ENCODE data around the gene CAMTA1.

The CAMTA1 gene

GRCh38 chr1:7335224-7335879, 550.1 kb downstream of the CAMTA1 start (continued):
- TF ChIP-seq ISL1 (CRISPR knock-in tag; IDR thresholded peaks at IDR 0.05) = no peak

- TF ChIP-seq RARB (CRISPR knock-in tag; IDR thresholded peaks at IDR 0.05) (no peak), ZFP3 (CRISPR knock-in tag; IDR thresholded peaks at IDR 0.05) (no peak), CSDC2 (CRISPR knock-in tag; IDR thresholded peaks at IDR 0.05) (no peak), ZNF565 (CRISPR knock-in tag; conservative IDR thresholded peaks at IDR 0.05; ENCODE audit: low read depth) (no peak), TOX (CRISPR knock-in tag; IDR thresholded peaks at IDR 0.05; ENCODE audit: borderline replicate concordance) (no peak), POU6F1 (CRISPR knock-in tag; IDR thresholded peaks at IDR 0.05; ENCODE audit: borderline replicate concordance, low read depth) (no peak)
- ATAC-seq = no peak
Measured at GRCh38 chr1:7338439-7338838, 553.2 kb downstream of the CAMTA1 start.

GRCh38 chr1:7339014-7339413, 553.8 kb downstream of the CAMTA1 start:
- no peak for ATAC-seq
- TF ChIP-seq ZNF565 (CRISPR knock-in tag; conservative IDR thresholded peaks at IDR 0.05; ENCODE audit: low read depth) = no peak
- TF ChIP-seq ESRRG (CRISPR knock-in tag; IDR thresholded peaks at IDR 0.05) = no peak
- no peak for TF ChIP-seq RARB (CRISPR knock-in tag; IDR thresholded peaks at IDR 0.05)
- TF ChIP-seq CREB5 (CRISPR knock-in tag; IDR thresholded peaks at IDR 0.05; ENCODE audit: low read depth) = no peak
- TF ChIP-seq ZFP30 (CRISPR knock-in tag; IDR thresholded peaks at IDR 0.05) = no peak
- TF ChIP-seq ZNF8 (CRISPR knock-in tag; IDR thresholded peaks at IDR 0.05) = no peak
- TF ChIP-seq TCF4 (CRISPR knock-in tag; IDR thresholded peaks at IDR 0.05; ENCODE audit: borderline replicate concordance) = no peak
- TF ChIP-seq ISL1 (CRISPR knock-in tag; IDR thresholded peaks at IDR 0.05) = no peak
- TF ChIP-seq ZFP3 (CRISPR knock-in tag; IDR thresholded peaks at IDR 0.05) = no peak

GRCh38 chr1:7339953-7340352, 554.7 kb downstream of the CAMTA1 start:
- ATAC-seq = no peak
- TF ChIP-seq PATZ1 (CRISPR knock-in tag; IDR thresholded peaks at IDR 0.05; ENCODE audit: borderline replicate concordance) = no peak
- no peak for TF ChIP-seq TOX (CRISPR knock-in tag; IDR thresholded peaks at IDR 0.05; ENCODE audit: borderline replicate concordance)
- TF ChIP-seq TSHZ2 (CRISPR knock-in tag; IDR thresholded peaks at IDR 0.05) = no peak
- TF ChIP-seq POU6F1 (CRISPR knock-in tag; IDR thresholded peaks at IDR 0.05; ENCODE audit: borderline replicate concordance, low read depth) = no peak

GRCh38 chr1:7341145-7341905, 556.1 kb downstream of the CAMTA1 start:
- peak; percentile 62; the same call in 2 of the 3 replicates for ATAC-seq
- TF ChIP-seq TSHZ2 (CRISPR knock-in tag; IDR thresholded peaks at IDR 0.05) = peak; percentile 67; the same call in 1 of the 2 replicates
- TF ChIP-seq ISL1 (CRISPR knock-in tag; IDR thresholded peaks at IDR 0.05) = no peak
